GM12873 (cell line): Measurements from ENCODE around the gene ST8SIA6.

ENCODE experiments used
- CTCF ChIP-seq: IDR thresholded peaks from 2 replicates; pipeline ENCODE4 v1.5.1; 2012; ENCODE audit warnings: low read depth, mild to moderate bottlenecking, moderate library complexity, low read length, control low read depth; ENCODE audit not compliant: insufficient read depth; ENCODE audit errors: missing control alignments

ST8SIA6 gene

GRCh38 chr10:17479822-17480221, 25.4 kb upstream of the ST8SIA6 start:
- TF ChIP-seq CTCF: no peak

GRCh38 chr10:17479015-17479615, 24.7 kb upstream of the ST8SIA6 start:
- TF ChIP-seq CTCF: no peak

- no peak for TF ChIP-seq CTCF
Observed at GRCh38 chr10:17476073-17476472, 21.7 kb upstream of the ST8SIA6 start.

- TF ChIP-seq CTCF: no peak
Observed at GRCh38 chr10:17475661-17476060, 21.3 kb upstream of the ST8SIA6 start.

GRCh38 chr10:17474595-17475323, 20.4 kb upstream of the ST8SIA6 start:
- no peak for TF ChIP-seq CTCF

GRCh38 chr10:17473228-17473950, 19.0 kb upstream of the ST8SIA6 start:
- TF ChIP-seq CTCF: no peak
